ENCODE results near the gene CD109. TPM values are rescaled to one million over a fixed set of nuclear protein-coding genes. Genes with fewer than 3 reads are reported as not detected.
A peak's percentile ranks its signal among the peaks of the same experiment; 100 is the strongest.

The CD109 gene
- total RNA-seq, 1 donor from 2014 or later, result 27.4 TPM

DNA sequence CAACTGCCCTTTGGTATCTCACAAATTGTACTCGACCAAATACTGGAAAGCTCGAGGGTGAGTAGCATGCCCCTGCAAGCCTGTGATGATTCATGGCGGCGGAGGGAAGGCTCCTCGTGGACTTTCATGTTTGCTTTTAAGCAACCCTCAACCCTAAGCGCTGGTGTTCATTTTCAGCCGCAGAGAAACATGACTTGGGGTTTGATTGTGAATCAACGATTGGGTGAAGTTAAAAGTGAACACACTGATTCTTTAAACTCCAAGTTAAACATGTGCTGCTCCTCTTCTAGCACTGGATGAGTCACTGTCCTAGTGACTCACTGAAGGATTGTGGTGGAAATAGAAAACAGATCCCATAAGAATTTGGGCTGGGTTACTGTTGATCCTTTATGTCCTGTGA is 8.3 kb downstream of the CD109 start:
- no peak for TF ChIP-seq CTCF (IDR thresholded peaks at IDR 0.05; ENCODE audit: insufficient read depth, low read length, severe bottlenecking)
- no peak overlapping the region for H3K4me3 ChIP-seq (ENCODE audit: low read depth, low read length)
- DNase-seq (ENCODE audit: low read depth), result peak; percentile 100
- H3K36me3 ChIP-seq (ENCODE audit: control insufficient read depth, insufficient read depth, low read length), result peaks cover 1% of the 10 kb centered on the region
- H3K27me3 ChIP-seq (ENCODE audit: control insufficient read depth, insufficient read depth, low read length), result no peaks in the 10 kb centered on the region
- FAIRE-seq, result peak; percentile 91

- Histone ChIP-seq H3K27me3 (ENCODE audit: control insufficient read depth, insufficient read depth, low read length) (no peaks in the 10 kb centered on the region), H3K36me3 (ENCODE audit: control insufficient read depth, insufficient read depth, low read length) (peaks cover 1% of the 10 kb centered on the region), H3K4me3 (ENCODE audit: low read depth, low read length) (no peak overlapping the region)
- no peak for FAIRE-seq
- DNase-seq (ENCODE audit: low read depth), result no peak
- TF ChIP-seq CTCF (IDR thresholded peaks at IDR 0.05; ENCODE audit: insufficient read depth, low read length, severe bottlenecking), result no peak
These were observed 8.8 kb downstream of the CD109 start for GRCh38 chr6:73704798-73705197.

DNA sequence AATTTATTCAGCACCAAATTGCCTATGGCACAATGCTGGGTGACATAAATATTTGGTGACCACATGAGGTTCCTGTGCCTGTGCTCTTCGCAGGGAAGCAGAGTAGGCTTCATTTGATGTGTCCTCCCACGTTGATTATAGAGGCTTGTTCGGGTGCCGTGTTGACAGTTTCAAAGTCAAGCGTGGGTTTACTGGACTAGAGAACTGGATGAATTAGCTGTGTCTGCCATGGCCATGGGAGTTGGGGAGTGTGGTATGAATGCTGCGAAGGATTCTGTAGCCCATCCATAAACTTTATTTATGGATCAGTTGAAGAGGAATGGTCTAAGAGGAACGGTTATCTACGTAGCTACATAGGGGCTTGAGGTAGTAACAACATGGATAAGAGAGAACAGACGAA is 11.0 kb downstream of the CD109 start:
- Histone ChIP-seq H3K27me3 (ENCODE audit: control insufficient read depth, insufficient read depth, low read length) (no peaks in the 10 kb centered on the region), H3K4me3 (ENCODE audit: low read depth, low read length) (no peak overlapping the region), H3K36me3 (ENCODE audit: control insufficient read depth, insufficient read depth, low read length) (peaks cover 1% of the 10 kb centered on the region)
- DNase-seq (ENCODE audit: low read depth) (no peak), FAIRE-seq (no peak)
- no peak for TF ChIP-seq CTCF (IDR thresholded peaks at IDR 0.05; ENCODE audit: insufficient read depth, low read length, severe bottlenecking)

DNA sequence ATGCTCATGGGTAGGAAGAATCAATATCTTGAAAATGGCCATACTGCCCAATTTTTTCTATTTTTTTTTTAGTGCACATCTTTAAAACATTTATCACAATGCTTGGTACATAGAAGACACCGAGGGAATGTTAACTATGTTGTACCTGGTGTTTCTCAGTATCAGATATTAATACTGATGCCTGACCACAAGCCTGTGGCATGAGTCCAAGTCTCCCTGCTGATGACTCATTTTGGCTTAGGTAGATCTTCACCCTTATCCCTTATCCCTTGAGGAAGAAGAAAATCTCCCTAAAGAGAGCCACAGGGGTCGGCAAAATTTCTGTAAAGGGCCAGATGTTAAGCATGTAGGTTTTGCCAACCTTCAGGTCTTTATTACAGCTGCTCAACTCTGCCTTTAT is 14.5 kb downstream of the CD109 start:
- FAIRE-seq (no peak), DNase-seq (ENCODE audit: low read depth) (peak; percentile 94)
- peaks cover 2% of the 10 kb centered on the region for H3K36me3 ChIP-seq (ENCODE audit: control insufficient read depth, insufficient read depth, low read length)
- no peak overlapping the region for H3K4me3 ChIP-seq (ENCODE audit: low read depth, low read length)
- no peak for TF ChIP-seq CTCF (IDR thresholded peaks at IDR 0.05; ENCODE audit: insufficient read depth, low read length, severe bottlenecking)
- H3K27me3 ChIP-seq (ENCODE audit: control insufficient read depth, insufficient read depth, low read length), result no peaks in the 10 kb centered on the region

- Histone ChIP-seq H3K27me3 (ENCODE audit: control insufficient read depth, insufficient read depth, low read length) (no peaks in the 10 kb centered on the region), H3K36me3 (ENCODE audit: control insufficient read depth, insufficient read depth, low read length) (peaks cover 2% of the 10 kb centered on the region), H3K4me3 (ENCODE audit: low read depth, low read length) (no peak overlapping the region)
- DNase-seq (ENCODE audit: low read depth), result no peak
- no peak for FAIRE-seq
- TF ChIP-seq CTCF (IDR thresholded peaks at IDR 0.05; ENCODE audit: insufficient read depth, low read length, severe bottlenecking), result no peak
These were observed 14.9 kb downstream of the CD109 start for GRCh38 chr6:73710948-73711347.

GRCh38 chr6:73712535-73713173 is 16.7 kb downstream of the CD109 start:
- Histone ChIP-seq H3K27me3 (ENCODE audit: control insufficient read depth, insufficient read depth, low read length) (no peaks in the 10 kb centered on the region), H3K4me3 (ENCODE audit: low read depth, low read length) (no peak overlapping the region), H3K36me3 (ENCODE audit: control insufficient read depth, insufficient read depth, low read length) (peaks cover 1% of the 10 kb centered on the region)
- no peak for DNase-seq (ENCODE audit: low read depth)
- no peak for TF ChIP-seq CTCF (IDR thresholded peaks at IDR 0.05; ENCODE audit: insufficient read depth, low read length, severe bottlenecking)
- FAIRE-seq, result no peak
